Prostate gland (tissue), 2 donors: ENCODE data around the gene PDE4DIP. TPM values are rescaled to one million over a fixed set of nuclear protein-coding genes. Genes with fewer than 3 reads are reported as not detected.
"Not testable (repeated sequence)": the region's sequence is repeated elsewhere in the genome, so short reads cannot be mapped to it uniquely, and the experiment has no call there.

ENCODE experiments used
- DNase-seq: peaks from one replicate; pipeline ENCODE4 v3.0.0-alpha.2; 2019; ENCODE audit warnings: low spot score
- H3K27ac ChIP-seq, 2 donors: fragments of 200-600 bp; sonication (generic); 2 replicates each; pipeline ENCODE4 v1.5.1; 2017 to 2019
- H3K27me3 ChIP-seq: fragments of 200-600 bp; sonication (generic); replicated peaks from 2 replicates; pipeline ENCODE4 v1.5.1; 2019; ENCODE audit not compliant: insufficient read depth
- H3K36me3 ChIP-seq, 2 donors: fragments of 200-600 bp; sonication (generic); 1 replicate in 1 of 2; 2 replicates in 1 of 2; pipeline versions ENCODE4 v1.5.1 to v1.8.1; 2017 to 2019
- H3K4me1 ChIP-seq: fragments of 200-600 bp; sonication (generic); replicated peaks from 2 replicates; pipeline ENCODE4 v1.5.1; 2019
- H3K4me3 ChIP-seq, 2 donors: fragments of 200-600 bp; sonication (generic); 2 replicates each; pipeline ENCODE4 v1.5.1; 2017 to 2019
- H3K9me3 ChIP-seq: fragments of 200-600 bp; sonication (generic); 2 replicates; pipeline ENCODE4 v1.5.1; 2017
- CTCF ChIP-seq, 4 experiments: fragments of 200-600 bp in 2 of 4; fragments of 450-650 bp in 2 of 4; sonication (generic) in 2 of 4; IDR thresholded peaks; 1 replicate in 3 of 4; 2 replicates in 1 of 4; pipeline ENCODE4 v1.5.1; 2016 to 2019; ENCODE audit warnings: antibody characterized with exemption in 4 of 4, mild to moderate bottlenecking in 2 of 4, moderate library complexity in 2 of 4
- POLR2A ChIP-seq: fragments of 450-650 bp; IDR thresholded peaks from one replicate; pipeline ENCODE4 v1.6.1; 2016; ENCODE audit warnings: antibody characterized with exemption, mild to moderate bottlenecking
- POLR2AphosphoS5 ChIP-seq: sonication (generic); formaldehyde crosslinking; IDR thresholded peaks from one replicate; pipeline ENCODE4 v1.6.1; 2017; ENCODE audit warnings: antibody characterized with exemption
- WGBS: methylation state at CpG from one replicate; pipeline ENCODE4 v1.1.5; 2018; 5-methylcytosine and 5-hydroxymethylcytosine counted together
- intact Hi-C: fragments of 100-400 bp; cut with DNase I; formaldehyde crosslinking; loops from one replicate; pipeline ENCODE4 v1.14.2; 2022
- total RNA-seq, 2 donors: library from RNA; depleted of rRNA; stranded (reverse); fragments of >200 nt; gene quantifications; one replicate each; pipeline ENCODE4 v1.1.0, GENCODE V29; 2016

Gene PDE4DIP
- total RNA-seq, 2 donors from 2014 or later = 30.8 to 42.8 TPM

- H3K9me3 ChIP-seq, DNase-seq, H3K27ac ChIP-seq, H3K27me3 ChIP-seq, H3K4me3 ChIP-seq, intact Hi-C loops, H3K36me3 ChIP-seq, H3K4me1 ChIP-seq: not testable (repeated sequence)
- 86% methylated on average over 4 of the region's 4 CpGs for WGBS
Measured at GRCh38 chr1:148948768-148949167, 104.5 kb downstream of the PDE4DIP start.

- peak; percentile 47 for TF ChIP-seq POLR2AphosphoS5
- peak; percentile 39 for TF ChIP-seq POLR2A
- peak in 1 of 4 experiments; percentile 36 for TF ChIP-seq CTCF (IDR thresholded peaks at IDR 0.05)
- DNase-seq = peak; percentile 71
Measured at GRCh38 chr1:148951336-148952227, 107.4 kb downstream of the PDE4DIP start.

GRCh38 chr1:148952253-148952937 is 108.2 kb downstream of the PDE4DIP start:
- H3K9me3 ChIP-seq, intact Hi-C loops, H3K4me1 ChIP-seq, H3K36me3 ChIP-seq, H3K27me3 ChIP-seq: not testable (repeated sequence)
- DNase-seq = peak; percentile 65
- no CpG with 5 or more reads among the region's 66 CpGs for WGBS
- Histone ChIP-seq H3K27ac (peak overlapping the region; percentile 74 to 75), H3K4me3 (peak overlapping the region; percentile 33 to 43)

More at GRCh38 chr1:148951336-148952227, 107.4 kb downstream of the PDE4DIP start:
- peak overlapping the region; percentile 74 to 75 for H3K27ac ChIP-seq
- H3K9me3 ChIP-seq, H3K4me1 ChIP-seq, H3K27me3 ChIP-seq, intact Hi-C loops, H3K36me3 ChIP-seq: not testable (repeated sequence)
- WGBS = under 1% methylated on average over 17 of the region's 44 CpGs
- peak overlapping the region; percentile 33 to 43 for H3K4me3 ChIP-seq

- H3K36me3 ChIP-seq, H3K9me3 ChIP-seq, intact Hi-C loops, H3K4me1 ChIP-seq, H3K27me3 ChIP-seq: not testable (repeated sequence)
- WGBS = 5% methylated on average over 20 of the region's 28 CpGs
- Histone ChIP-seq H3K27ac (peak overlapping the region in 1 of 2 donors; percentile 74), H3K4me3 (peak overlapping the region; percentile 18 to 43)
- peak; percentile 6 for DNase-seq
Measured at GRCh38 chr1:148952938-148953616, 108.8 kb downstream of the PDE4DIP start.

GRCh38 chr1:148953730-148954129 is 109.5 kb downstream of the PDE4DIP start:
- H3K9me3 ChIP-seq, H3K4me3 ChIP-seq, H3K36me3 ChIP-seq, H3K27me3 ChIP-seq, DNase-seq, intact Hi-C loops, H3K4me1 ChIP-seq, H3K27ac ChIP-seq: not testable (repeated sequence)
- WGBS = 59% methylated on average over 6 of the region's 7 CpGs

- not testable (repeated sequence) for DNase-seq
Measured at GRCh38 chr1:148958343-148958742, 114.1 kb downstream of the PDE4DIP start.

GRCh38 chr1:148960212-148961000 is 116.2 kb downstream of the PDE4DIP start:
- H3K27me3 ChIP-seq, H3K4me1 ChIP-seq, H3K9me3 ChIP-seq, H3K4me3 ChIP-seq, H3K36me3 ChIP-seq, DNase-seq, intact Hi-C loops, H3K27ac ChIP-seq: not testable (repeated sequence)
- 95% methylated on average over 1 of the region's 4 CpGs for WGBS

More at GRCh38 chr1:148958343-148958742, 114.1 kb downstream of the PDE4DIP start:
- H3K4me3 ChIP-seq, H3K36me3 ChIP-seq, H3K27me3 ChIP-seq, H3K27ac ChIP-seq, intact Hi-C loops, H3K4me1 ChIP-seq, H3K9me3 ChIP-seq: not testable (repeated sequence)

- DNase-seq, H3K27ac ChIP-seq, H3K27me3 ChIP-seq, H3K4me3 ChIP-seq, H3K9me3 ChIP-seq, H3K4me1 ChIP-seq, intact Hi-C loops, H3K36me3 ChIP-seq: not testable (repeated sequence)
- 100% methylated on average over 2 of the region's 6 CpGs for WGBS
Measured at GRCh38 chr1:148962127-148962857, 118.1 kb downstream of the PDE4DIP start.

GRCh38 chr1:148966084-148966483 is 121.9 kb downstream of the PDE4DIP start:
- DNase-seq, intact Hi-C loops, H3K27ac ChIP-seq, H3K4me1 ChIP-seq, H3K27me3 ChIP-seq, H3K36me3 ChIP-seq, H3K9me3 ChIP-seq, H3K4me3 ChIP-seq: not testable (repeated sequence)
- WGBS = 14% methylated on average over 1 of the region's 2 CpGs

- H3K9me3 ChIP-seq, H3K27ac ChIP-seq, H3K4me3 ChIP-seq, DNase-seq, intact Hi-C loops, H3K4me1 ChIP-seq, H3K36me3 ChIP-seq, H3K27me3 ChIP-seq: not testable (repeated sequence)
- WGBS = 77% methylated on average over 2 of the region's 2 CpGs
Measured at GRCh38 chr1:148967580-148967979, 123.4 kb downstream of the PDE4DIP start.
